ENCODE measurements around the gene BICDL2.

BICDL2 gene

GRCh38 chr16:2980227-2981176 lies 56.2 kb downstream of the BICDL2 start, which contains the start of gene PKMYT1:
PKMYT1 (minus strand) TSS chr16:2980446; CDS start chr16:2979657, 789 bp downstream.
- DNase-seq: peak; percentile 94

DNA sequence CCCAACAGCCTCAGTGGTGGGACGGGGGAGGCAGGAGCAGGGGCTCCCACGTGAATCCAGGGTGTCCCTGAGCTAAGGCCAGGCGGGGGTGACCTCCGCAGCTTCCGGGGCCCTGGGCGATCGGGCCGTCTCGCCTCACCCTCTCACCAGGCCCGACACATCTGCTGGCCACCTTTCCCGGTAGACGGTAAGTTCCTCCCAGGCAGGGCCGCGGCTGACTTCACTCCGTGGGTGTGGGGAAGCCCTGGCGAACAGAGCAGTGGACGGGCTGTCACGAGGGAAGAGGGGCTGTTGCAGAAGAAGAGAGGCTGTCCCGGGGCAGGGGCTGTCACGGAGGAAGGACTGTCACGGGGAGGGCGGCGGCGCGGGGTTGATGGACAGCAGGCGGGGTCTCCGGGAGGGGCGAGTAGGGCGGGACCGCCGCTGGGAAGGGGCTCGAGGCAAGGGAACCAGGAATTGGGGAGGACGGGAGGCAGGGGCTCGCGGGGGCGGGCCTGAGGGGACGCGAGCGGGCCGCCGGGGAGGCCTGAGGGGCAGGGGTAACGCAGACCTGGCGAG lies 57.0 kb downstream of the BICDL2 start:
- DNase-seq: no peak
